BJ (cell line): ENCODE results near the gene GFI1. TPM values are rescaled to one million over a fixed set of nuclear protein-coding genes. Genes with fewer than 3 reads are reported as not detected.

ENCODE experiments used
- CTCF ChIA-PET: fragments of 350-600 bp; formaldehyde crosslinking; extraction: SDS; loops from one replicate; lab custom pipeline; 2021; ENCODE audit warnings: antibody characterized with exemption, inconsistent platforms; lab: Yijun Ruan, JAX
- POLR2A ChIA-PET: fragments of 300-600 bp; sonication (Branson Sonifier 250); formaldehyde crosslinking; extraction: SDS; loops from one replicate; lab custom pipeline; 2021; ENCODE audit warnings: antibody characterized with exemption; lab: Charles Lee
- DNase-seq: peaks from one replicate; pipeline ENCODE4 v3.0.0-alpha.2; 2011; ENCODE audit warnings: low read depth
- H3K27me3 ChIP-seq: 2 replicates; pipeline ENCODE4 v1.6.0; 2011; ENCODE audit warnings: low read length; ENCODE audit not compliant: control insufficient read depth, insufficient read depth
- H3K36me3 ChIP-seq: 2 replicates; pipeline ENCODE4 v1.5.1; 2011; ENCODE audit warnings: low read length; ENCODE audit not compliant: control insufficient read depth, insufficient read depth
- H3K4me3 ChIP-seq: 2 replicates; pipeline ENCODE4 v1.5.1; 2011; ENCODE audit warnings: low read depth, mild to moderate bottlenecking, control low read depth, low read length
- CTCF ChIP-seq: IDR thresholded peaks from 2 replicates; pipeline ENCODE4 v1.5.1; 2011; ENCODE audit warnings: low read depth, mild to moderate bottlenecking, control low read depth, inconsistent platforms, low read length, moderate library complexity; ENCODE audit not compliant: insufficient read depth
- polyA plus RNA-seq: library from polyadenylated mRNA; depleted of rRNA; stranded (reverse); fragments of >200 nt; gene quantifications from 2 replicates; pipeline ENCODE4 v1.2.3, GENCODE V29; 2011

The GFI1 gene
- polyA plus RNA-seq, 1 experiment: 0.07 TPM

- H3K27me3 ChIP-seq: no peaks in the 10 kb centered on the region
- no peak for TF ChIP-seq CTCF
- ChIA-PET POLR2A (no interaction called here), CTCF (no interaction called here)
- no peak overlapping the region for H3K4me3 ChIP-seq
- H3K36me3 ChIP-seq: no peaks in the 10 kb centered on the region
- no peak for DNase-seq
Measured at GRCh38 chr1:92446546-92446945, 40.2 kb downstream of the GFI1 start.

- DNase-seq: no peak
- TF ChIP-seq CTCF: no peak
- Histone ChIP-seq H3K4me3 (no peak overlapping the region), H3K36me3 (no peaks in the 10 kb centered on the region), H3K27me3 (no peaks in the 10 kb centered on the region)
- ChIA-PET CTCF (no interaction called here), POLR2A (no interaction called here)
Measured at GRCh38 chr1:92445865-92446264, 40.9 kb downstream of the GFI1 start.

GRCh38 chr1:92444351-92444750, 42.4 kb downstream of the GFI1 start:
- ChIA-PET CTCF (no interaction called here), POLR2A (no interaction called here)
- H3K36me3 ChIP-seq: no peaks in the 10 kb centered on the region
- H3K27me3 ChIP-seq: no peaks in the 10 kb centered on the region
- H3K4me3 ChIP-seq: no peak overlapping the region
- DNase-seq: no peak
- no peak for TF ChIP-seq CTCF

- ChIA-PET POLR2A (no interaction called here), CTCF (no interaction called here)
- no peak for DNase-seq
- no peak for TF ChIP-seq CTCF
- H3K4me3 ChIP-seq: no peak overlapping the region
- no peaks in the 10 kb centered on the region for H3K27me3 ChIP-seq
- no peaks in the 10 kb centered on the region for H3K36me3 ChIP-seq
Measured at GRCh38 chr1:92443893-92444292, 42.8 kb downstream of the GFI1 start.

GRCh38 chr1:92442351-92442750, 44.4 kb downstream of the GFI1 start:
- Histone ChIP-seq H3K27me3 (no peaks in the 10 kb centered on the region), H3K36me3 (no peaks in the 10 kb centered on the region), H3K4me3 (no peak overlapping the region)
- POLR2A ChIA-PET: interaction anchor here (0.7 kb wide), 1 partner anchor 25 kb away, joined by 3 read pairs; no protein-coding TSS in a partner anchor
- TF ChIP-seq CTCF: no peak
- CTCF ChIA-PET: interaction anchor here (0.6 to 1.1 kb wide), 3 partner anchors 13 to 82 kb away, joined by 3 read pairs; no protein-coding TSS in a partner anchor
- no peak for DNase-seq
